HepG2 (cell line): ENCODE data around the gene PLD2. TPM values are rescaled to one million over a fixed set of nuclear protein-coding genes. Genes with fewer than 3 reads are reported as not detected.

Experiments used
- ATAC-seq: fragments of 200-7000 bp; cut with Tn5 transposase; 3 replicates; pipeline ENCODE4 v1.9.1; 2020; ENCODE audit warnings: mild to moderate bottlenecking, moderate library complexity
- BruUV-seq: library from RNA; stranded (reverse); fragments of 400-500 nt; replicated peaks from 2 replicates; lab custom pipeline; 2021; lab: Mats Ljungman, UMichigan
- CTCF ChIA-PET: fragments of 300-600 bp; formaldehyde crosslinking; extraction: SDS; loops from one replicate; lab custom pipeline; 2021; ENCODE audit warnings: low total read pairs, inconsistent platforms, low intra/inter-chr PET ratio; lab: Yijun Ruan, JAX
- POLR2A ChIA-PET: fragments of 350-600 bp; sonication (Branson Sonifier 250); formaldehyde crosslinking; loops from one replicate; lab custom pipeline; 2020; ENCODE audit warnings: antibody characterized with exemption, inconsistent platforms; lab: Yijun Ruan, JAX
- DNase-seq: peaks from one replicate; pipeline ENCODE4 v3.0.0-alpha.2; 2015; ENCODE audit warnings: low spot score
- FAIRE-seq: peaks from 3 replicates; lab custom pipeline; 2011; peaks lifted over from hg19 to GRCh38; lab: Jason Lieb, UNC
- H2AFZ ChIP-seq: one replicate; pipeline ENCODE4 v1.6.1; 2011; ENCODE audit warnings: low read length, inconsistent platforms
- H3K27ac ChIP-seq: fragments of 300-600 bp; 3 replicates; pipeline ENCODE4 v1.8.0; 2011; ENCODE audit warnings: mixed run types, mild to moderate bottlenecking, mixed read lengths, low read length, inconsistent platforms; ENCODE audit not compliant: insufficient read depth; ENCODE audit errors: extremely low read length
- H3K27me3 ChIP-seq, 2 experiments: fragments of 200-600 bp in 1 of 2; 2 replicates in 1 of 2; 3 replicates in 1 of 2; pipeline versions ENCODE4 v1.6.0 to v1.8.0; 2011; ENCODE audit warnings: low read length in 2 of 2, mild to moderate bottlenecking in 2 of 2, moderate library complexity in 2 of 2, inconsistent platforms in 1 of 2; ENCODE audit not compliant: insufficient read depth in 2 of 2, control insufficient read depth in 1 of 2
- H3K36me3 ChIP-seq, 2 experiments: fragments of 200-600 bp in 1 of 2; replicated peaks in 1 of 2; 2 replicates in 1 of 2; 3 replicates in 1 of 2; pipeline versions ENCODE4 v1.5.1 to v1.8.0; 2011; ENCODE audit warnings: low read length in 2 of 2, inconsistent platforms in 1 of 2; ENCODE audit not compliant: insufficient read depth in 2 of 2, control insufficient read depth in 1 of 2
- H3K4me1 ChIP-seq: 2 replicates; pipeline ENCODE4 v1.5.1; 2012; ENCODE audit warnings: low read length, inconsistent platforms; ENCODE audit not compliant: insufficient read depth
- H3K4me2 ChIP-seq: 2 replicates; pipeline ENCODE4 v1.6.0; 2011; ENCODE audit warnings: low read depth, low read length, inconsistent platforms
- H3K4me3 ChIP-seq, 3 experiments: fragments of 200-600 bp in 1 of 3; sonication (generic), shearing (Covaris generic) in 1 of 3; replicated peaks in 1 of 3; 2 replicates each; pipeline ENCODE4 v1.5.1; 2011 to 2016; ENCODE audit warnings: low read length in 3 of 3, inconsistent platforms in 2 of 3, low read depth in 2 of 3, mild to moderate bottlenecking in 2 of 3, control low read depth in 1 of 3, mixed read lengths in 1 of 3; ENCODE audit not compliant: insufficient read depth in 1 of 3
- H3K79me2 ChIP-seq: one replicate; pipeline ENCODE4 v1.6.1; 2011; ENCODE audit warnings: low read length, inconsistent platforms; ENCODE audit not compliant: insufficient read depth
- H3K9ac ChIP-seq: 2 replicates; pipeline ENCODE4 v1.6.0; 2011; ENCODE audit warnings: mild to moderate bottlenecking, low read depth, low read length, inconsistent platforms; ENCODE audit not compliant: insufficient read depth
- H3K9me3 ChIP-seq: 2 replicates; pipeline ENCODE4 v1.5.1; 2012; ENCODE audit warnings: mild to moderate bottlenecking, low read length
- H4K20me1 ChIP-seq: 2 replicates; pipeline ENCODE4 v1.6.0; 2011; ENCODE audit warnings: inconsistent platforms, mild to moderate bottlenecking, low read length, moderate library complexity; ENCODE audit not compliant: insufficient read depth
- GATA4 ChIP-seq: sonication (generic); IDR thresholded peaks from 2 replicates; pipeline ENCODE4 v1.6.1; 2016; ENCODE audit warnings: antibody characterized with exemption, low read depth, borderline replicate concordance
- ZNF205 ChIP-seq: IDR thresholded peaks from 2 replicates; pipeline ENCODE4 v1.6.1; 2018; ENCODE audit warnings: missing biosample characterization, missing genetic modification reagents
- ZNF549 ChIP-seq: sonication (generic); formaldehyde crosslinking; IDR thresholded peaks from 2 replicates; pipeline ENCODE4 v1.5.0; 2020; ENCODE audit warnings: missing genetic modification reagents
- ZNF570 ChIP-seq: sonication (generic); formaldehyde crosslinking; IDR thresholded peaks from 2 replicates; pipeline ENCODE4 v1.4.0; 2020; ENCODE audit warnings: mild to moderate bottlenecking, missing genetic modification reagents, borderline replicate concordance
- ZNF687 ChIP-seq: sonication (generic); formaldehyde crosslinking; IDR thresholded peaks from 2 replicates; pipeline ENCODE4 v1.5.1; 2020; ENCODE audit warnings: mild to moderate bottlenecking, missing genetic modification reagents, moderate library complexity
- ZNF839 ChIP-seq: sonication (generic); formaldehyde crosslinking; IDR thresholded peaks from 2 replicates; pipeline ENCODE4 v1.4.0; 2020; ENCODE audit warnings: missing genetic modification reagents, mild to moderate bottlenecking, borderline replicate concordance
- WGBS: methylation state at CpG from one replicate; pipeline ENCODE4 v1.1.6; 2017; ENCODE audit warnings: low lambda C conversion rate; 5-methylcytosine and 5-hydroxymethylcytosine counted together
- in situ Hi-C: cut with HindIII; loops from 2 replicates; pipeline ENCODE4 v1.10.0; 2017; ENCODE audit warnings: low pct_unique_long_range_greater_than_20kb; ENCODE audit not compliant: extremely low pct_ligation_motif_present
- intact Hi-C: fragments of 100-400 bp; cut with micrococcal nuclease; formaldehyde crosslinking; loops from one replicate; pipeline ENCODE4 v1.10.0; 2022; ENCODE audit not compliant: unreplicated experiment
- polyA plus RNA-seq, 8 experiments: library from polyadenylated mRNA; depleted of rRNA in 3 of 8; stranded (reverse) in 7 of 8; unstranded in 1 of 8; fragments of >200 nt; fragmentation: Illumina TruSeq in 4 of 8; extraction: Trizol in 4 of 8; gene quantifications; 2 replicates each; pipeline versions ENCODE4 v1.2.1 to v1.2.3, GENCODE V29; 2011 to 2016; ENCODE audit warnings: low read depth in 4 of 8, missing spikeins in 1 of 8, mixed read lengths in 1 of 8; ENCODE audit not compliant: insufficient read depth in 1 of 8
- total RNA-seq, 5 experiments: library from RNA; depleted of rRNA; stranded (reverse); fragments of >200 nt; fragmentation: Illumina TruSeq; extraction: Trizol; gene quantifications; 2 replicates each; pipeline ENCODE4 v1.2.3, GENCODE V29; 2016; ENCODE audit warnings: low read depth in 1 of 5

Gene PLD2
- total and polyA plus RNA-seq, 2 of the 13 experiments (the other 11 are each of a cell fraction or from before 2014, with no cell fraction given): 13.4 to 29.7 TPM

DNA sequence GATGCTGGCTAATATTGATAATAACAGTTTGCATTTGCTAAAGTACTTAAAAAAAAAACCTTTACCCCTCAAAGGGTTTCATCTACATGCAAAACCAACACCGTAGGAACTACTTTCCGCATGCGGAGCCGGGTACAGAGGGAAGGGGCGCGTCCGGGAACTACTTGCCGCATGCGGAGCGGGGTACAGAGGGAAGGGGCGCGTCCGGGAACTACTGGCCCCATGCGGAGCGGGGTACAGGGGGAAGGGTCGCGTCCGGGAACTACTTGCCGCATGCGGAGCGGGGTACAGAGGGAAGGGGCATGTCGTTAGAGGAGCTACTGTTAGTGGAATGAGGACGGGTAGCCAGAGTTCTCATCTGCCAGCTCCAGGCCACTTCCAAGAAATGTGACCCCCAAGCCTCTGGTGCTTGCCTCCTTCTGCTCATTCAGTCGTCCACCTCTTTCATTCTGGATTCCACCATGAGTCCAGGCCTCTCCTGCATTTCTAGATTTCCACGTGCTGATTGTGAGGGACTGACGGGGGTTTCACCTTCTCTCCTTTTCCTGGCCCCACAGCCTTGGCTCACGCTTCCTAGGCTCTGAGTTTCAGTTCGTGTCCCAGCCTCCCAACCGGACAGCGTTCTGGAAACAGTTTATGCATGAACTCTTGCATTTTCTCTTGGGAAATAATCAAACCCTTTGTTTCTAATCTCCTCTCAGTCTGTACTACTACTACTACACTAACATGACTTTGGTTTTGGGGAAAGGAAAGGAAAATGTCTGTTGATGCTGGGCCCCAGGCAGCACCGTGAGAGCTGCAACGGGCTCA is 53.1 kb downstream of the PLD2 start:
- ATAC-seq: no peak
- no peak overlapping the region for H3K9ac ChIP-seq
- no peak overlapping the region for H2AFZ ChIP-seq
- H3K4me2 ChIP-seq: no peak overlapping the region
- H3K27ac ChIP-seq: no peak overlapping the region
- in situ Hi-C loops: no loop called here
- H3K36me3 ChIP-seq: peaks cover 11 to 38% of the 10 kb centered on the region in 2 experiments
- TF ChIP-seq ZNF549 (CRISPR knock-in tag) (no peak), ZNF839 (CRISPR knock-in tag) (no peak), ZNF205 (CRISPR knock-in tag) (no peak), ZNF687 (no peak), GATA4 (no peak), ZNF570 (CRISPR knock-in tag) (no peak)
- no peak overlapping the region for H3K4me3 ChIP-seq
- no peaks in the 10 kb centered on the region for H4K20me1 ChIP-seq
- ChIA-PET CTCF (no interaction called here), POLR2A (interaction anchor here (0.7 to 1.6 kb wide), 2 partner anchors 64 to 81 kb away, joined by 3 to 4 read pairs; partner anchors contain the start of gene PSMB6)
- BruUV-seq: no TSS peak
- FAIRE-seq: no peak
- no peaks in the 10 kb centered on the region for H3K9me3 ChIP-seq
- H3K4me1 ChIP-seq: peaks cover 59% of the 10 kb centered on the region
- H3K27me3 ChIP-seq: no peaks in the 10 kb centered on the region
- 97% methylated on average over 32 of the region's 32 CpGs for WGBS
- intact Hi-C loops: no loop called here
- peaks cover 48% of the 10 kb centered on the region for H3K79me2 ChIP-seq
- no peak for DNase-seq
